H1 (cell line): ENCODE results near the gene CRTAP. TPM values are rescaled to one million over a fixed set of nuclear protein-coding genes. Genes with fewer than 3 reads are reported as not detected.

Experiments used
- CTCF ChIA-PET: fragments of 300-600 bp; sonication (Branson Sonifier 250); formaldehyde crosslinking; loops from one replicate; lab custom pipeline; 2021; ENCODE audit not compliant: partially characterized antibody; lab: Charles Lee
- POLR2A ChIA-PET: fragments of 300-600 bp; sonication (Branson Sonifier 250); formaldehyde crosslinking; loops from one replicate; lab custom pipeline; 2021; ENCODE audit warnings: inconsistent platforms; ENCODE audit not compliant: partially characterized antibody; lab: Charles Lee
- DNase-seq, 2 experiments: peaks; one replicate each; pipeline versions ENCODE4 v3.0.0 to v3.0.0-alpha.2; 2010 to 2022; ENCODE audit warnings: low spot score in 2 of 2, low read depth in 1 of 2, mixed read lengths in 1 of 2
- FAIRE-seq: peaks from 2 replicates; lab custom pipeline; 2011; peaks lifted over from hg19 to GRCh38; lab: Jason Lieb, UNC
- H2AFZ ChIP-seq: 2 replicates; pipeline ENCODE4 v1.8.1; 2012; ENCODE audit warnings: low read length, inconsistent platforms
- H2AK5ac ChIP-seq: 2 replicates; pipeline ENCODE4 v1.6.1; 2013; ENCODE audit warnings: low read depth, low read length
- H2BK120ac ChIP-seq: replicated peaks from 2 replicates; pipeline ENCODE3; 2013; ENCODE audit warnings: low read depth, low read length, inconsistent platforms
- H2BK12ac ChIP-seq: 2 replicates; pipeline ENCODE4 v1.6.1; 2013; ENCODE audit warnings: low read depth, low read length
- H2BK15ac ChIP-seq: 2 replicates; pipeline ENCODE4 v1.6.1; 2013; ENCODE audit warnings: low read length
- H2BK20ac ChIP-seq: 2 replicates; pipeline ENCODE4 v1.6.1; 2013; ENCODE audit warnings: low read length
- H2BK5ac ChIP-seq: 2 replicates; pipeline ENCODE4 v1.6.1; 2013; ENCODE audit warnings: low read depth, low read length
- H3K14ac ChIP-seq: 2 replicates; pipeline ENCODE4 v1.6.1; 2013; ENCODE audit warnings: inconsistent platforms; ENCODE audit not compliant: insufficient read length
- H3K18ac ChIP-seq: 2 replicates; pipeline ENCODE4 v1.6.1; 2013; ENCODE audit warnings: low read length; ENCODE audit errors: extremely low read depth
- H3K23ac ChIP-seq: 2 replicates; pipeline ENCODE4 v1.6.1; 2013; ENCODE audit warnings: inconsistent platforms; ENCODE audit not compliant: insufficient read length
- H3K23me2 ChIP-seq: 2 replicates; pipeline ENCODE4 v1.6.1; 2013; ENCODE audit warnings: low read depth, low read length
- H3K27ac ChIP-seq: 2 replicates; pipeline ENCODE4 v1.6.1; 2011; ENCODE audit warnings: low read depth, low read length, inconsistent platforms
- H3K27me3 ChIP-seq, 4 experiments: replicated peaks in 1 of 4; 1 replicate in 1 of 4; 2 replicates in 3 of 4; pipeline versions ENCODE4 v1.6.1 to v1.8.1; 2011 to 2013; ENCODE audit warnings: low read length in 3 of 4, mild to moderate bottlenecking in 3 of 4, inconsistent platforms in 2 of 4, mixed read lengths in 2 of 4, moderate library complexity in 1 of 4; ENCODE audit not compliant: control insufficient read depth in 3 of 4, insufficient read depth in 3 of 4; ENCODE audit errors: extremely low read depth in 1 of 4
- H3K36me3 ChIP-seq, 4 experiments: 2 replicates each; pipeline versions ENCODE4 v1.6.1 to v1.8.1; 2011 to 2013; ENCODE audit warnings: mild to moderate bottlenecking in 4 of 4, low read length in 3 of 4, moderate library complexity in 2 of 4, control low read depth in 1 of 4, inconsistent platforms in 1 of 4; ENCODE audit not compliant: insufficient read depth in 4 of 4, control insufficient read depth in 2 of 4
- H3K4ac ChIP-seq: replicated peaks from 2 replicates; pipeline ENCODE3; 2013; ENCODE audit warnings: low read length, low read depth, mixed read lengths, inconsistent platforms; ENCODE audit not compliant: insufficient read length
- H3K4me1 ChIP-seq, 4 experiments: replicated peaks in 1 of 4; 1 replicate in 1 of 4; 2 replicates in 3 of 4; pipeline versions ENCODE4 v1.6.1 to v1.8.1; 2011 to 2013; ENCODE audit warnings: low read length in 3 of 4, inconsistent platforms in 2 of 4, mixed read lengths in 1 of 4; ENCODE audit not compliant: insufficient read depth in 4 of 4, control insufficient read depth in 3 of 4
- H3K4me2 ChIP-seq, 2 experiments: 2 replicates each; pipeline versions ENCODE4 v1.6.1 to v1.8.1; 2011 to 2013; ENCODE audit warnings: low read depth in 2 of 2, low read length in 2 of 2, control low read depth in 1 of 2, inconsistent platforms in 1 of 2, mild to moderate bottlenecking in 1 of 2; ENCODE audit not compliant: insufficient read depth in 1 of 2
- H3K4me3 ChIP-seq, 4 experiments: fragments of 200-600, 300-600 bp in 1 of 4; sonication (generic), shearing (Covaris generic), sonication (Bioruptor Twin) in 1 of 4; 2 replicates each; pipeline versions ENCODE4 v1.5.1 to v1.8.1; 2011 to 2016; ENCODE audit warnings: low read length in 4 of 4, low read depth in 3 of 4, control low read depth in 2 of 4, inconsistent platforms in 2 of 4, mild to moderate bottlenecking in 2 of 4, mixed read lengths in 1 of 4, moderate library complexity in 1 of 4; ENCODE audit not compliant: insufficient read depth in 2 of 4; ENCODE audit errors: extremely low read depth in 1 of 4
- H3K56ac ChIP-seq: replicated peaks from 2 replicates; pipeline ENCODE3; 2013; ENCODE audit warnings: low read depth, mild to moderate bottlenecking, mixed read lengths, low read length, inconsistent platforms; ENCODE audit not compliant: insufficient read length
- H3K79me1 ChIP-seq: 2 replicates; pipeline ENCODE4 v1.6.1; 2013; ENCODE audit warnings: low read depth, low read length, control low read depth
- H3K79me2 ChIP-seq, 2 experiments: 2 replicates each; pipeline versions ENCODE4 v1.6.1 to v1.8.1; 2012 to 2013; ENCODE audit warnings: low read length in 2 of 2, mild to moderate bottlenecking in 2 of 2, inconsistent platforms in 1 of 2; ENCODE audit not compliant: insufficient read depth in 2 of 2, control insufficient read depth in 1 of 2
- H3K9ac ChIP-seq, 4 experiments: replicated peaks in 1 of 4; 1 replicate in 1 of 4; 2 replicates in 3 of 4; pipeline versions ENCODE4 v1.6.1 to v1.8.1; 2011 to 2013; ENCODE audit warnings: low read depth in 3 of 4, low read length in 3 of 4, control low read depth in 2 of 4, mild to moderate bottlenecking in 2 of 4, moderate library complexity in 2 of 4, inconsistent platforms in 1 of 4; ENCODE audit errors: extremely low read depth in 1 of 4
- H3K9me3 ChIP-seq, 2 experiments: 2 replicates each; pipeline versions ENCODE4 v1.6.1 to v1.8.1; 2012 to 2013; ENCODE audit warnings: mild to moderate bottlenecking in 2 of 2, moderate library complexity in 2 of 2, control low read depth in 1 of 2, inconsistent platforms in 1 of 2, low read depth in 1 of 2, low read length in 1 of 2, mixed read lengths in 1 of 2; ENCODE audit not compliant: insufficient read depth in 2 of 2
- H4K20me1 ChIP-seq, 2 experiments: replicated peaks in 1 of 2; 2 replicates each; pipeline versions ENCODE3 to v1.8.1; 2011 to 2013; ENCODE audit warnings: inconsistent platforms in 2 of 2, low read length in 2 of 2, mild to moderate bottlenecking in 1 of 2; ENCODE audit not compliant: insufficient read depth in 2 of 2, control insufficient read depth in 1 of 2
- H4K5ac ChIP-seq: 2 replicates; pipeline ENCODE4 v1.6.1; 2013; ENCODE audit warnings: low read length, low read depth, mixed read lengths, inconsistent platforms; ENCODE audit not compliant: insufficient read length
- H4K8ac ChIP-seq: 2 replicates; pipeline ENCODE4 v1.8.0; 2013; ENCODE audit warnings: mild to moderate bottlenecking, moderate library complexity, low read length, inconsistent platforms; ENCODE audit not compliant: insufficient read depth; ENCODE audit errors: extremely low read depth
- H4K91ac ChIP-seq: replicated peaks from 2 replicates; pipeline ENCODE3; 2013; ENCODE audit warnings: low read length, mixed read lengths, inconsistent platforms; ENCODE audit not compliant: insufficient read length
- ATF3 ChIP-seq: IDR thresholded peaks from 2 replicates; pipeline ENCODE4 v1.6.1; 2011; ENCODE audit warnings: low read depth, mild to moderate bottlenecking, low read length; ENCODE audit not compliant: insufficient read depth
- BACH1 ChIP-seq: IDR thresholded peaks from 2 replicates; pipeline ENCODE4 v1.6.1; 2012; ENCODE audit warnings: low read length, improper control_type of control experiment
- CBX5 ChIP-seq: fragments of 300-800, 300-1000 bp; sonication (generic); IDR thresholded peaks from 2 replicates; pipeline ENCODE4 v1.7.1; 2016; ENCODE audit warnings: antibody characterized with exemption, low read length, low read depth
- CBX8 ChIP-seq: fragments of 300-800, 300-1000 bp; sonication (generic); IDR thresholded peaks from 2 replicates; pipeline ENCODE4 v1.7.1; 2016; ENCODE audit warnings: low read depth, low read length, borderline replicate concordance
- CEBPB ChIP-seq: IDR thresholded peaks from 2 replicates; pipeline ENCODE4 v1.6.1; 2012; ENCODE audit warnings: low read depth, low read length
- CHD2 ChIP-seq: IDR thresholded peaks from 2 replicates; pipeline ENCODE4 v1.6.1; 2012; ENCODE audit warnings: low read length, improper control_type of control experiment
- CTBP2 ChIP-seq: IDR thresholded peaks from 2 replicates; pipeline ENCODE4 v1.7.0; 2011; ENCODE audit warnings: borderline replicate concordance, mild to moderate bottlenecking, moderate library complexity, mixed read lengths, low read length; ENCODE audit not compliant: insufficient read depth, insufficient read length
- CTCF ChIP-seq, 3 experiments: IDR thresholded peaks; 1 replicate in 2 of 3; 2 replicates in 1 of 3; pipeline versions ENCODE4 v1.5.1 to v1.6.1; 2011; ENCODE audit warnings: low read length in 3 of 3, mild to moderate bottlenecking in 3 of 3, inconsistent platforms in 2 of 3, low read depth in 1 of 3, moderate library complexity in 1 of 3; ENCODE audit not compliant: insufficient read depth in 1 of 3; ENCODE audit errors: control extremely low read depth in 1 of 3
- EGR1 ChIP-seq: IDR thresholded peaks from 2 replicates; pipeline ENCODE4 v1.6.1; 2011; ENCODE audit warnings: low read depth, low read length, borderline replicate concordance
- RFX5 ChIP-seq: IDR thresholded peaks from 2 replicates; pipeline ENCODE4 v1.6.1; 2011; ENCODE audit warnings: low read depth, low read length, improper control_type of control experiment, borderline replicate concordance
- SIN3A ChIP-seq, 2 experiments: IDR thresholded peaks in 1 of 2; conservative IDR thresholded peaks in 1 of 2; 2 replicates each; pipeline ENCODE4 v1.6.1; 2011 to 2012; ENCODE audit warnings: low read length in 2 of 2, improper control_type of control experiment in 1 of 2, low read depth in 1 of 2, mild to moderate bottlenecking in 1 of 2
- WGBS, 2 experiments: shearing (Covaris generic) in 1 of 2; methylation state at CpG; one replicate each; pipeline versions ENCODE4 v1.1.6 to v1.1.7; 2013 to 2015; ENCODE audit warnings: low lambda C conversion rate in 2 of 2, mixed read lengths in 2 of 2, inconsistent platforms in 1 of 2, low coverage in 1 of 2, missing lambda C conversion rate in 1 of 2; ENCODE audit not compliant: insufficient replicate concordance in 2 of 2, insufficient coverage in 1 of 2, insufficient read length in 1 of 2; ENCODE audit errors: extremely low coverage in 1 of 2, missing lambda C conversion rate in 1 of 2; 5-methylcytosine and 5-hydroxymethylcytosine counted together
- polyA plus RNA-seq, 7 experiments: library from polyadenylated mRNA; depleted of rRNA in 3 of 7; stranded (reverse) in 5 of 7; unstranded in 2 of 7; fragments of >200 nt in 5 of 7; fragments of 200-250 nt in 2 of 7; gene quantifications; 1 replicate in 5 of 7; 2 replicates in 1 of 7; 4 replicates in 1 of 7; pipeline versions ENCODE4 v1.2.1 to v1.2.3, GENCODE V29; 2011 to 2013; ENCODE audit warnings: missing spikeins in 2 of 7, mixed read lengths in 2 of 7
- total RNA-seq: library from RNA; stranded (reverse); fragmentation: NEBNext Ultra II Directional; extraction: Animal tissue kit (Norgen Biotek cat#: 25700); gene quantifications from 2 replicates; pipeline ENCODE4 v1.2.1, GENCODE V29; 2021

The CRTAP gene
- total and polyA plus RNA-seq, 2 of the 8 experiments (the other 6 are each of a cell fraction or from before 2014, with no cell fraction given): 159 to 188 TPM

GRCh38 chr3:33139996-33140395, 26.2 kb downstream of the CRTAP start:
- Histone ChIP-seq H3K18ac (no peak overlapping the region), H3K27ac (no peak overlapping the region), H4K8ac (no peak overlapping the region), H3K56ac (no peak overlapping the region), H3K79me1 (no peaks in the 10 kb centered on the region; the same call in 1 of the 2 replicates), H3K23ac (no peak overlapping the region), H3K4me2 (no peak overlapping the region), H2BK5ac (no peak overlapping the region), H4K91ac (no peak overlapping the region), H3K4ac (no peak overlapping the region), H2BK20ac (no peak overlapping the region), H3K14ac (no peak overlapping the region), H3K36me3 (peaks cover 0 to 4% (median 2%) of the 10 kb centered on the region in 4 experiments; a peak in 3 of 8 replicates), H3K23me2 (no peaks in the 10 kb centered on the region), H2BK12ac (no peak overlapping the region), H2AFZ (no peak overlapping the region), H3K4me3 (no peak overlapping the region), H2BK15ac (no peak overlapping the region), H4K5ac (no peak overlapping the region), H3K9ac (no peak overlapping the region), H3K9me3 (no peaks in the 10 kb centered on the region), H3K79me2 (no peaks in the 10 kb centered on the region), H3K27me3 (no peaks in the 10 kb centered on the region), H2BK120ac (no peak overlapping the region), H3K4me1 (no peaks in the 10 kb centered on the region), H4K20me1 (no peaks in the 10 kb centered on the region), H2AK5ac (no peak overlapping the region)
- FAIRE-seq: no peak
- ChIA-PET POLR2A (no interaction called here), CTCF (interaction anchor here (1.5 to 4.2 kb wide), 4 partner anchors 9 to 232 kb away, joined by 4 to 21 read pairs (median 14); no protein-coding TSS in a partner anchor)
- 92% methylated on average over 2 of the region's 2 CpGs; no CpG with 5 or more reads in 1 of the 2 experiments for WGBS, 2 experiments
- DNase-seq: no peak
- TF ChIP-seq ATF3 (no peak), BACH1 (no peak), RFX5 (no peak), CHD2 (no peak), CBX5 (no peak), CTBP2 (no peak), CEBPB (no peak), CBX8 (no peak), SIN3A (conservative IDR thresholded peaks at IDR 0.05 in 1 of 2, IDR thresholded peaks at IDR 0.05 in 1 of 2; ENCODE audit: low read depth in 1 of 2, low read length in 2 of 2) (no peak), EGR1 (no peak), CTCF (IDR thresholded peaks at IDR 0.05; ENCODE audit: control extremely low read depth in 1 of 3, insufficient read depth in 1 of 3, low read depth in 1 of 3, low read length in 3 of 3) (no peak)
